ENCODE measurements around the gene BPTF.
"Not testable (repeated sequence)": the region's sequence is repeated elsewhere in the genome, so short reads cannot be mapped to it uniquely, and the experiment has no call there.

Gene BPTF

DNA sequence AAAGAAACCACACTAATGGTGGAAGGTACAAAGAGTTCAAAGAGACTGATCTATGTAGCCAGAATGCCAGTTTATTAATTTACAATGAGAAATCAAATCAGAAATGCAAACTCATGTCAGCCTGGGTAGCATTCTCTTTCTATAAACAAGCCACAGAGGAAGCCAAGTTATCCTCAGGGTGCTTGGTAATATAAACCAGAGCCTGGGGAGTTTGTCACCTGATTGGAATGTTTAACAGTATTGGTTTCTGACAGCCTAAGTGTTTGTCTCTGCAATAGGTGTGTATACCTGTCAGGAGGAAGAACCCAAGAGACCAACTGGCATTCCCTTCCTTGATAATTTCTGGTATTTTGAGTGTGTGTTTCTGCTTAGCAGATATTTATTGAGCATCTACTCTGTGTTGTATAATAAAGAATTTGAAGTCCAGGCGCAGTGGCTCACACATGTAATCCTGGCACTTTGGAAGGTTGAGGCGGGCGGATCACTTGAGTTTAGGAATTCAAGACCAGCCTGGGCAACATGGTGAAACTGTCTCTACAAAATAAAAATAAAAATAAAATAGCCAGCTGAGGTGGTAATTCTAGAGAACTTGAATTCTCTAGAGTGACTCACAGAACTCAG is 174.1 kb downstream of the BPTF start:
- DNase-seq (ENCODE audit: low read depth), result no peak
- TF ChIP-seq, protein P1, sequence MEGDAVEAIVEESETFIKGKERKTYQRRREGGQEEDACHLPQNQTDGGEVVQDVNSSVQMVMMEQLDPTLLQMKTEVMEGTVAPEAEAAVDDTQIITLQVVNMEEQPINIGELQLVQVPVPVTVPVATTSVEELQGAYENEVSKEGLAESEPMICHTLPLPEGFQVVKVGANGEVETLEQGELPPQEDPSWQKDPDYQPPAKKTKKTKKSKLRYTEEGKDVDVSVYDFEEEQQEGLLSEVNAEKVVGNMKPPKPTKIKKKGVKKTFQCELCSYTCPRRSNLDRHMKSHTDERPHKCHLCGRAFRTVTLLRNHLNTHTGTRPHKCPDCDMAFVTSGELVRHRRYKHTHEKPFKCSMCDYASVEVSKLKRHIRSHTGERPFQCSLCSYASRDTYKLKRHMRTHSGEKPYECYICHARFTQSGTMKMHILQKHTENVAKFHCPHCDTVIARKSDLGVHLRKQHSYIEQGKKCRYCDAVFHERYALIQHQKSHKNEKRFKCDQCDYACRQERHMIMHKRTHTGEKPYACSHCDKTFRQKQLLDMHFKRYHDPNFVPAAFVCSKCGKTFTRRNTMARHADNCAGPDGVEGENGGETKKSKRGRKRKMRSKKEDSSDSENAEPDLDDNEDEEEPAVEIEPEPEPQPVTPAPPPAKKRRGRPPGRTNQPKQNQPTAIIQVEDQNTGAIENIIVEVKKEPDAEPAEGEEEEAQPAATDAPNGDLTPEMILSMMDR (IDR thresholded peaks at IDR 0.05; ENCODE audit: low read length, missing control alignments), result no peak
- H3K4me3 ChIP-seq (replicated peaks; ENCODE audit: low read depth, low read length), result no peak overlapping the region

DNA sequence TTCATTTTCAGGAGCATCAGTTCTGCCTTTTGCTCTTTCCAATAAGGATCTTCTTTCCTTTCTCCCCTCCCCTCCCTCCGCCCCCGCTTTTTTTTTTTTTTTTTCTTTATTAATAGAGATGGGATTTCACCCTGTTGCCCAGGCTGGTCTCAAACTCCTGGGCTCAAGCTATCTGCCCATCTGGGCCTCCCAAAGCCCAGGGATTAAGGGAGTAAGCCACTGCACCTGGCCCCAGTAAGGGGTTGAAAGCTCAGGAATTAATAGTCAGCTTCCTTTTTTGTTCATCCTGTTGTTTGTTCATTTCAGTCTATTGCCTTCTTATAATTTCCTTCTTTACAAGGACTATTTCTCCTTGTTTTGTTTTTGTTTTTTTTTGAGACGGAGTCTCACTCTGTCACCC is 178.9 kb downstream of the BPTF start:
- no peak overlapping the region for H3K4me3 ChIP-seq (replicated peaks; ENCODE audit: low read depth, low read length)
- DNase-seq (ENCODE audit: low read depth), result no peak
- TF ChIP-seq, protein P1 (IDR thresholded peaks at IDR 0.05; ENCODE audit: low read length, missing control alignments), result no peak

DNA sequence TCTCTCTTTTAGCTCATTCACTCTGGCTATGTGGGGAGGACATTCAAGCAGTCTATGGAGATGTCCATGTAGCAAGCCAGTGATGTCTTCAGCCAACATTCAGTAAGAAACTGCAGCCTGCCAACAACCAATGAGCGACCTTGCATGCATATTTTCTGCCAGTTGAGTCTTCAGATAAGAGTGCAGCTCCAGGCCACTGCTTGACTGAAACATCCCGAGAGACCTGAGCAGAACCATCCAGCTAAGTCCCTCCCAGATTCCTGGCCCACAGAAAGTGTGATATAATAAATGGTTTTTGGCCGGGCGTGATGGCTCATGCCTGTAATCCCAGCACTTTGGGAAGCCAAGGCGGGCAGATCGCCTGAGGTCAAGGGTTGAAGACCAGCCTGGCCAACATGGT is 181.5 kb downstream of the BPTF start:
- no peak overlapping the region for H3K4me3 ChIP-seq (replicated peaks; ENCODE audit: low read depth, low read length)
- DNase-seq (ENCODE audit: low read depth), result peak; percentile 27
- TF ChIP-seq, protein P1 (IDR thresholded peaks at IDR 0.05; ENCODE audit: low read length, missing control alignments), result no peak

DNA sequence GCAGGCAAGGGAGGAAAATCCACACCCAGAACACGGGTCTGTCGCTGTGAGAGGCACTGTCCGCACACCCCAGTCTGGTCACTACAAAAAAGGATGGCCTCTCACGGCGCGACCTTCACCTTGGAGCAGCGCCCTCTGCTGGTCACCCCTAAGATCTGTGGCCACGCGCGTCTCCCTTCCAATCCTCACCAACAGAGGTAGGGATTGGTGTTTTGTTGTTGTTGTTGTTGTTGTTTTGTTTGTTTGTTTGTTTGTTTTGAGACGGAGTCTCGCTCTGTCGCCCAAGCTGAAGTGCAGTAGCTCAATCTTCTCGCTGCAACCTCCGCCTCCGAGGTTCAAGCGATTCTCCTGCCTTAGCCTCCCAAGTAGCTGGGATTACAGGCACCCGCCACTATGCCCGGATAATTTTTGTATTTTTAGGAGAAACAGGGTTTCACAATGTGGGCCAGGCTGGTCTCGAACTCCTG is 185.9 kb downstream of the BPTF start:
- TF ChIP-seq, protein P1 (IDR thresholded peaks at IDR 0.05; ENCODE audit: low read length, missing control alignments), result peak; percentile 59
- H3K4me3 ChIP-seq (replicated peaks; ENCODE audit: low read depth, low read length), result no peak overlapping the region
- peak; percentile 28 for DNase-seq (ENCODE audit: low read depth)

DNA sequence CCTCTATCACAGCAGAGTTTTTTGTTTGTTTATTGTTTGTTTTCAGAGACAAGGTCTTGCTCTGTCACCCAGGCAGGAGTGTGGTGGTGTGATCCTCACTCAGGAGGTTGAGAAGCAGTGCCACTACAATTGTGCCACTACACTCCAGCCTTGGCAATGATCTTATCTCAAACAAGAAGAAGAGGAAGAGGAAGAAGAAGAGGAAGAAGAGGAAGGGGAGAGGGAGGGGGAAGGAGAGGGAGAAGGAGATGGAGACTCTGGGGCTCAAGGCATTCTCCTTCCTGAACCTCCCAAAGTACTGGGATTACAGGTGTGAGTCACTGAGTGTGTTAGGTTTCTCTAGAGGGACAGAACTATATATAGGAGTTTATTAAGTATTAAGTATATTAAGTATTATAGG is 188.1 kb downstream of the BPTF start:
- H3K4me3 ChIP-seq (replicated peaks; ENCODE audit: low read depth, low read length), result no peak overlapping the region
- DNase-seq (ENCODE audit: low read depth), result no peak
- TF ChIP-seq, protein P1 (IDR thresholded peaks at IDR 0.05; ENCODE audit: low read length, missing control alignments), result no peak

DNA sequence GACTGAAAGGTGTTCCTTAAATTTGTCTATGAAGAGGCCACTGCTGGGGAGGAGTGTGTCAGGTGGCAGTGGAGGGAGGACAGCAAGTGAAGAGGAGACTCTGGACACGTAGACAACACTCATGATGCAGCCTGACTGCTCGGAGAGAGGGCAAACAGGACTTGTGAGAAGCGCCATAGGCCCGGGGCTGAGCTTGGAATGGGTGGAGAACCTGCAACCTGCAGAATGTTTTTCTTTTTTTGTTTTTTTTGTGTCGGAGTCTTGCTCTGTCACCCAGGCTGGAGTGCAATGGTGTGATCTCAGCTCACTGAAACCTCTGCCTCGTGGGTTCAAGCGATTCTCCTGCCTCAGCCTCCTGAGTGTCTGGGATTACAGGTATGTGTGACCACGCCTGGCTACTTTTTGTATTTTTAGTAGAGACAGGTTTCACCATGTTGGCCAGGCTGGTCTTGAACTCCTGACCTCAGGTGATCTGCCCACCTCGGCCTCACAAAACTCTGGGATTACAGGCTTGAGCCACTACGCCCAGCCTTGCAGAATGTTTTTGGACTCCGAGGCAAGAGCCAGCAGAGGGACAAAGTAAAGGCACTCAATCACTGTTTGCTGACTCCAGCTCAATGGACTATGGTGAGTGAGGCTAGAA is 189.9 kb downstream of the BPTF start:
- TF ChIP-seq, protein P1 (IDR thresholded peaks at IDR 0.05; ENCODE audit: low read length, missing control alignments), result no peak
- DNase-seq (ENCODE audit: low read depth), result no peak

DNA sequence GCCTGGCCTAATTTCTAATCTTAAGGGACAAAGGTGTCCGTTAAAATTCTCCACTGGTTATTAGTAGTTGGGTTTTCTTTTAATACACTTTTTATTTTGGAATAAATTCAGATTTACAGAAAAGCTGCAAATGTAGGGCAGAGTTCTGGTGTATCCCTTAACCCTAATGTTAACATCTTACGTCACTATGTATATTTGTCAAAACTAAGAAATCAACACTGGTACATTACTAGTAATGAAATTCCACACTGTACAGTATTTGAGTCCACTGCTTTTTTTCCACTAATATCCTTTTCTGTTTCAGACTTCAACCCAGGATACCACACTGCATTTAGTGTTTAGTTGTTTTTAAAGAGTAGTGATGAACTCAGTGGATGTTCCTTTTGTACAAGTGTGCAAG is 191.5 kb downstream of the BPTF start:
- no peak for DNase-seq (ENCODE audit: low read depth)
- TF ChIP-seq, protein P1 (IDR thresholded peaks at IDR 0.05; ENCODE audit: low read length, missing control alignments), result no peak
- H3K4me3 ChIP-seq (replicated peaks; ENCODE audit: low read depth, low read length), result no peak overlapping the region

More for the DNA sequence above, 189.9 kb downstream of the BPTF start:
- H3K4me3 ChIP-seq (replicated peaks; ENCODE audit: low read depth, low read length), result no peak overlapping the region

DNA sequence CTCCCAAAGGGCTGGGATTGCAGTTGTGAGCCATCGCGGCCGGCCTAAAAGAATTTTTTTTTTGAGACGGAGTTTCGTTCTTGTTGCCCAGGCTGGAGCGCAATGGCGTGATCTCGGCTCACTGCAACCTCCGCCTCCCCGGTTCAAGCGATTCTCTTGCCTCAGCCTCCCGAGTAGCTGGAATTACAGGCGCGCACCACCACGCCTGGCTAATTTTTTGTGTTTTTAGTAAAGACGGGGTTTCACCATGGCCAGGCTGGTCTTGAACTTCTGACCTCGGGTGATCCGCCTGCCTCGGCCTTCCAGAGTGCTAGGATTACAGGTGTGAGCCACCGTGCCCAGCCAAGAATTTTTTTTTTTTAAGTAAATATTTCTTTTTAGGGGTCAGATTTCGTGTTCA is 193.2 kb downstream of the BPTF start:
- not testable (repeated sequence) for H3K4me3 ChIP-seq (replicated peaks; ENCODE audit: low read depth, low read length); DNase-seq (ENCODE audit: low read depth)
